ENCODE measurements around the gene CSNK1G3. TPM values are rescaled to one million over a fixed set of nuclear protein-coding genes. Genes with fewer than 3 reads are reported as not detected.

The CSNK1G3 gene
- total RNA-seq, 4 donors from 2014 or later = 31.8 to 84.0 (median 55.9) TPM

- intact Hi-C loops (cut with DNase I; ENCODE audit: low total_unique reads) = no loop called here
- in situ Hi-C loops (cut with MboI; ENCODE audit: low pct_ligation_motif_present in 1 of 4, low pct_unique_long_range_greater_than_20kb in 1 of 4, low sequenced_read_pairs in 3 of 4) = no loop called here
- DNase-seq = no peak
- H3K4me1 ChIP-seq = peaks cover 0 to 14% (median 7%) of the 10 kb centered on the region in 4 donors
- no peak overlapping the region for H3K27ac ChIP-seq
- no peak for TF ChIP-seq POLR2A (IDR thresholded peaks at IDR 0.05)
- H3K9me3 ChIP-seq = no peaks in the 10 kb centered on the region
- no peaks in the 10 kb centered on the region for H3K27me3 ChIP-seq
- H3K36me3 ChIP-seq = peaks cover 0 to 10% (median 0%) of the 10 kb centered on the region in 4 donors
- 98 to 100% methylated on average over 3 of the region's 3 CpGs for WGBS, 2 donors (ENCODE audit: low coverage in 1 of 2)
- H3K4me3 ChIP-seq = no peak overlapping the region
Measured at GRCh38 chr5:123557907-123558306, 45.9 kb downstream of the CSNK1G3 start.

- peaks cover 0 to 14% (median 7%) of the 10 kb centered on the region in 4 donors for H3K4me1 ChIP-seq
- TF ChIP-seq POLR2AphosphoS5 (IDR thresholded peaks at IDR 0.05) (no peak), EP300 (IDR thresholded peaks at IDR 0.05; ENCODE audit: low read depth) (no peak), CTCF (IDR thresholded peaks at IDR 0.05) (no peak), POLR2A (IDR thresholded peaks at IDR 0.05) (no peak)
- in situ Hi-C loops (cut with MboI; ENCODE audit: low pct_ligation_motif_present in 1 of 4, low pct_unique_long_range_greater_than_20kb in 1 of 4, low sequenced_read_pairs in 3 of 4) = no loop called here
- H3K36me3 ChIP-seq = peaks cover 0 to 10% (median 0%) of the 10 kb centered on the region in 4 donors
- 86 to 91% methylated on average over 5 of the region's 5 CpGs for WGBS, 2 donors (ENCODE audit: low coverage in 1 of 2)
- DNase-seq = no peak
- intact Hi-C loops (cut with DNase I; ENCODE audit: low total_unique reads) = no loop called here
- no peak overlapping the region for H3K4me3 ChIP-seq
- H3K27ac ChIP-seq = no peak overlapping the region
- H3K9me3 ChIP-seq = no peaks in the 10 kb centered on the region
- no peaks in the 10 kb centered on the region for H3K27me3 ChIP-seq
Measured at GRCh38 chr5:123558762-123559433, 46.9 kb downstream of the CSNK1G3 start.

GRCh38 chr5:123559434-123559775 lies 47.4 kb downstream of the CSNK1G3 start:
- Histone ChIP-seq H3K9me3 (no peaks in the 10 kb centered on the region), H3K4me3 (no peak overlapping the region), H3K4me1 (peaks cover 0 to 14% (median 7%) of the 10 kb centered on the region in 4 donors), H3K27ac (no peak overlapping the region), H3K36me3 (peaks cover 0 to 10% (median 0%) of the 10 kb centered on the region in 4 donors), H3K27me3 (no peaks in the 10 kb centered on the region)
- intact Hi-C loops (cut with DNase I; ENCODE audit: low total_unique reads) = no loop called here
- WGBS, 2 donors (ENCODE audit: low coverage in 1 of 2) = 82 to 94% methylated on average over 1 of the region's 1 CpG
- in situ Hi-C loops (cut with MboI; ENCODE audit: low pct_ligation_motif_present in 1 of 4, low pct_unique_long_range_greater_than_20kb in 1 of 4, low sequenced_read_pairs in 3 of 4) = no loop called here
- no peak for DNase-seq
- TF ChIP-seq POLR2A (IDR thresholded peaks at IDR 0.05) = no peak
- no peak for TF ChIP-seq POLR2AphosphoS5 (IDR thresholded peaks at IDR 0.05)
- no peak for TF ChIP-seq CTCF (IDR thresholded peaks at IDR 0.05)
- TF ChIP-seq EP300 (IDR thresholded peaks at IDR 0.05; ENCODE audit: low read depth) = no peak

GRCh38 chr5:123561230-123561629 lies 49.3 kb downstream of the CSNK1G3 start:
- in situ Hi-C loops (cut with MboI; ENCODE audit: low pct_ligation_motif_present in 1 of 4, low pct_unique_long_range_greater_than_20kb in 1 of 4, low sequenced_read_pairs in 3 of 4) = no loop called here
- no peak overlapping the region for H3K27ac ChIP-seq
- no peak overlapping the region for H3K4me3 ChIP-seq
- DNase-seq = no peak
- no peaks in the 10 kb centered on the region for H3K27me3 ChIP-seq
- H3K9me3 ChIP-seq = no peaks in the 10 kb centered on the region
- WGBS, 2 donors (ENCODE audit: low coverage in 1 of 2) = 95 to 100% methylated on average over 1 of the region's 1 CpG
- peaks cover 0 to 10% (median 0%) of the 10 kb centered on the region in 4 donors for H3K36me3 ChIP-seq
- TF ChIP-seq POLR2AphosphoS5 (IDR thresholded peaks at IDR 0.05) (no peak), EP300 (IDR thresholded peaks at IDR 0.05; ENCODE audit: low read depth) (no peak), CTCF (IDR thresholded peaks at IDR 0.05) (no peak), POLR2A (IDR thresholded peaks at IDR 0.05) (no peak)
- peaks cover 0 to 1% (median under 1%) of the 10 kb centered on the region in 4 donors for H3K4me1 ChIP-seq
- intact Hi-C loops (cut with DNase I; ENCODE audit: low total_unique reads) = no loop called here

- DNase-seq = no peak
- Histone ChIP-seq H3K4me1 (no peaks in the 10 kb centered on the region), H3K4me3 (no peak overlapping the region), H3K27ac (no peak overlapping the region), H3K36me3 (peaks cover 0 to 5% (median 2%) of the 10 kb centered on the region in 4 donors), H3K9me3 (no peaks in the 10 kb centered on the region), H3K27me3 (no peaks in the 10 kb centered on the region)
- intact Hi-C loops (cut with DNase I; ENCODE audit: low total_unique reads) (no loop called here), in situ Hi-C loops (cut with MboI; ENCODE audit: low pct_ligation_motif_present in 1 of 4, low pct_unique_long_range_greater_than_20kb in 1 of 4, low sequenced_read_pairs in 3 of 4) (no loop called here)
- TF ChIP-seq POLR2A (IDR thresholded peaks at IDR 0.05) = no peak
- TF ChIP-seq EP300 (IDR thresholded peaks at IDR 0.05; ENCODE audit: low read depth) = no peak
- TF ChIP-seq CTCF (IDR thresholded peaks at IDR 0.05) = no peak
- TF ChIP-seq POLR2AphosphoS5 (IDR thresholded peaks at IDR 0.05) = no peak
Measured at GRCh38 chr5:123571927-123572326, 60.0 kb downstream of the CSNK1G3 start.
